HL-60 (cell line): ENCODE measurements around the gene AKR1C4.

ENCODE experiments used
- DNase-seq, 2 experiments: peaks; one replicate each; pipeline ENCODE4 v3.0.0-alpha.2; 2010 to 2020; ENCODE audit warnings: low read depth in 1 of 2, low spot score in 1 of 2
- H3K27ac ChIP-seq: fragments of 250-450 bp; sonication (Bioruptor Pico); replicated peaks from 2 replicates; pipeline ENCODE4 v1.5.1; 2020; ENCODE audit warnings: mild to moderate bottlenecking, moderate library complexity
- H3K27me3 ChIP-seq: fragments of 250-450 bp; sonication (Bioruptor Pico); 2 replicates; pipeline ENCODE4 v1.5.1; 2021; ENCODE audit warnings: mild to moderate bottlenecking, moderate library complexity; ENCODE audit not compliant: insufficient read depth, poor library complexity, severe bottlenecking
- H3K4me3 ChIP-seq: replicated peaks from 2 replicates; pipeline ENCODE4 v1.5.1; 2011; ENCODE audit warnings: mild to moderate bottlenecking, control low read depth, low read length; ENCODE audit not compliant: insufficient read depth
- CTCF ChIP-seq: IDR thresholded peaks from one replicate; pipeline ENCODE4 v1.5.1; 2011; ENCODE audit warnings: low read length, control low read depth, inconsistent platforms; ENCODE audit not compliant: insufficient read depth
- GABPA ChIP-seq: IDR thresholded peaks from 2 replicates; pipeline ENCODE4 v1.6.1; 2012; ENCODE audit warnings: low read depth
- POLR2AphosphoS5 ChIP-seq: IDR thresholded peaks from 2 replicates; pipeline ENCODE4 v1.6.1; 2012; ENCODE audit warnings: low read depth
- REST ChIP-seq: IDR thresholded peaks from 2 replicates; pipeline ENCODE4 v1.6.1; 2012; ENCODE audit warnings: low read depth; ENCODE audit not compliant: insufficient replicate concordance
- SPI1 ChIP-seq: IDR thresholded peaks from 2 replicates; pipeline ENCODE4 v1.6.1; 2012; ENCODE audit warnings: low read depth, mild to moderate bottlenecking, borderline replicate concordance
- long read RNA-seq: library from polyadenylated mRNA; unstranded; transcript quantifications from one replicate; pipeline ENCODE4 v2.0.0, GENCODE V29; 2020

AKR1C4 gene
- long read RNA-seq = 0 reads

GRCh38 chr10:5196702-5197113 lies at the start of gene AKR1C4:
Gene AKR1C4 (plus strand): TSS chr10:5196837. CDS start chr10:5196868, 31 bp downstream.
- H3K4me3 ChIP-seq = no peak within 1 kb of the TSS
- DNase-seq = no peak
- no peaks in the 10 kb centered on the region for H3K27me3 ChIP-seq
- no peak within 1 kb of the TSS for H3K27ac ChIP-seq
- TF ChIP-seq POLR2AphosphoS5 (no peak), CTCF (no peak), GABPA (no peak), SPI1 (no peak), REST (no peak)

GRCh38 chr10:5146920-5147254 lies 49.8 kb upstream of the AKR1C4 start:
- no peaks in the 10 kb centered on the region for H3K27me3 ChIP-seq
- no peak for DNase-seq
- no peak for TF ChIP-seq SPI1
- TF ChIP-seq GABPA = no peak
- no peak for TF ChIP-seq CTCF
- no peak for TF ChIP-seq POLR2AphosphoS5
- no peak for TF ChIP-seq REST
- H3K27ac ChIP-seq = no peak overlapping the region
- no peak overlapping the region for H3K4me3 ChIP-seq

DNA sequence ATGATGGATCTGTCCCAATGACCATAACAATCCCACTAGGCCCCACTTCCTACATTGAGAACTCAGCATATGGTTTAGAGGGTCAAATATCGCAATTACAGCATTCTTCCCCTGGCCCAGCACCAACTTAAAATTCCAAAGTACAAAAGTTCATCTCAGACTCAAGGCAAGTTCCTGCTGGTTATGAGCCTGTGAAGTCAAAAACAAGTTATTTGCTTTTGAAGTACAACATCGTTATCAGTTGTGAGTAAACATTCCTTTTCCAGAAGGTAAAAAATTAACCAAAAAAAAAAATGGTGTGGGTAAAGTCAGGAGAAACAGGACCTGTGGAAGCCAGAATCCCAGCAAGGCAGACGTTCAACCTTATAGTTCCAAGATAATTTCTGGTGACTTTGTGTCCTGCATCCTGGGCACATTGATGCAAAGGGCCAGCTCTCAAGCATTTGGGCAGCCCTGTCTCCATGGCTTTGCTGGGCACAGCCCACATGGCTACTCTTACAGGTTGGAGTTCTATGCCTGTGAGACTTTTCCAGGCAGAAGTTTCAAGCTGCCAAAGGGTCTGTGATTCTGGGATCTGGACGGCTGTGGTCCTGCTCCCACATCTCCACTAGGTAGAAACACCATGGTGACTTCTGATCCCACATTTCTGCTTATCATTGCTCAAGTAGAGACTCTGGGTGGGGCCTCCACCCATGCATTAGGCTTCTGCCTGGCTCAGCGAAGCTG lies 49.2 kb upstream of the AKR1C4 start:
- H3K4me3 ChIP-seq = no peak overlapping the region
- no peak for TF ChIP-seq CTCF
- no peak for TF ChIP-seq GABPA
- no peak for TF ChIP-seq SPI1
- no peak for TF ChIP-seq POLR2AphosphoS5
- no peak for TF ChIP-seq REST
- H3K27me3 ChIP-seq = no peaks in the 10 kb centered on the region
- DNase-seq = no peak
- no peak overlapping the region for H3K27ac ChIP-seq
